ENCODE data around the gene KL.

KL gene

DNA sequence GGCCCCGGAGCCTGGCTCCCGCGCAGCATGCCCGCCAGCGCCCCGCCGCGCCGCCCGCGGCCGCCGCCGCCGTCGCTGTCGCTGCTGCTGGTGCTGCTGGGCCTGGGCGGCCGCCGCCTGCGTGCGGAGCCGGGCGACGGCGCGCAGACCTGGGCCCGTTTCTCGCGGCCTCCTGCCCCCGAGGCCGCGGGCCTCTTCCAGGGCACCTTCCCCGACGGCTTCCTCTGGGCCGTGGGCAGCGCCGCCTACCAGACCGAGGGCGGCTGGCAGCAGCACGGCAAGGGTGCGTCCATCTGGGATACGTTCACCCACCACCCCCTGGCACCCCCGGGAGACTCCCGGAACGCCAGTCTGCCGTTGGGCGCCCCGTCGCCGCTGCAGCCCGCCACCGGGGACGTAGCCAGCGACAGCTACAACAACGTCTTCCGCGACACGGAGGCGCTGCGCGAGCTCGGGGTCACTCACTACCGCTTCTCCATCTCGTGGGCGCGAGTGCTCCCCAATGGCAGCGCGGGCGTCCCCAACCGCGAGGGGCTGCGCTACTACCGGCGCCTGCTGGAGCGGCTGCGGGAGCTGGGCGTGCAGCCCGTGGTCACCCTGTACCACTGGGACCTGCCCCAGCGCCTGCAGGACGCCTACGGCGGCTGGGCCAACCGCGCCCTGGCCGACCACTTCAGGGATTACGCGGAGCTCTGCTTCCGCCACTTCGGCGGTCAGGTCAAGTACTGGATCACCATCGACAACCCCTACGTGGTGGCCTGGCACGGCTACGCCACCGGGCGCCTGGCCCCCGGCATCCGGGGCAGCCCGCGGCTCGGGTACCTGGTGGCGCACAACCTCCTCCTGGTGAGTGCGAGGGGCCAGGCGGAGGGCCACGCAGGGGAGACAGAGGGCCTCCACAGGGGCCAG, at the start of gene KL:
TSS of gene KL (plus strand) at position 10 of the 909 bp plus-strand sequence. CDS start at position 28, 18 bp downstream.
- no peak for TF ChIP-seq CEBPB (IDR thresholded peaks at IDR 0.05)
- no peak for TF ChIP-seq NFIC (IDR thresholded peaks at IDR 0.05)
- no peak for TF ChIP-seq TAF1 (IDR thresholded peaks at IDR 0.05; ENCODE audit: low read depth)
- no peak for TF ChIP-seq CREB1 (IDR thresholded peaks at IDR 0.05; ENCODE audit: low read depth)
- TF ChIP-seq EGR1 (IDR thresholded peaks at IDR 0.05) = no peak
- TF ChIP-seq, protein P1, sequence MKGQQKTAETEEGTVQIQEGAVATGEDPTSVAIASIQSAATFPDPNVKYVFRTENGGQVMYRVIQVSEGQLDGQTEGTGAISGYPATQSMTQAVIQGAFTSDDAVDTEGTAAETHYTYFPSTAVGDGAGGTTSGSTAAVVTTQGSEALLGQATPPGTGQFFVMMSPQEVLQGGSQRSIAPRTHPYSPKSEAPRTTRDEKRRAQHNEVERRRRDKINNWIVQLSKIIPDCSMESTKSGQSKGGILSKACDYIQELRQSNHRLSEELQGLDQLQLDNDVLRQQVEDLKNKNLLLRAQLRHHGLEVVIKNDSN (IDR thresholded peaks at IDR 0.05) = no peak
- no peak for TF ChIP-seq TCF12 (IDR thresholded peaks at IDR 0.05; ENCODE audit: low read depth)
- TF ChIP-seq TEAD4 (IDR thresholded peaks at IDR 0.05) = no peak
- no peak for TF ChIP-seq FOXM1 (IDR thresholded peaks at IDR 0.05; ENCODE audit: borderline replicate concordance, low read depth)
- TF ChIP-seq YY1 (IDR thresholded peaks at IDR 0.05; ENCODE audit: low read depth) = no peak
- no peak for TF ChIP-seq RAD21 (IDR thresholded peaks at IDR 0.05; ENCODE audit: low read depth)
- TF ChIP-seq, protein P2, sequence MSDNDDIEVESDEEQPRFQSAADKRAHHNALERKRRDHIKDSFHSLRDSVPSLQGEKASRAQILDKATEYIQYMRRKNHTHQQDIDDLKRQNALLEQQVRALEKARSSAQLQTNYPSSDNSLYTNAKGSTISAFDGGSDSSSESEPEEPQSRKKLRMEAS (IDR thresholded peaks at IDR 0.05) = no peak
- TF ChIP-seq EP300 (IDR thresholded peaks at IDR 0.05; ENCODE audit: borderline replicate concordance) = no peak
- TF ChIP-seq, protein P3, sequence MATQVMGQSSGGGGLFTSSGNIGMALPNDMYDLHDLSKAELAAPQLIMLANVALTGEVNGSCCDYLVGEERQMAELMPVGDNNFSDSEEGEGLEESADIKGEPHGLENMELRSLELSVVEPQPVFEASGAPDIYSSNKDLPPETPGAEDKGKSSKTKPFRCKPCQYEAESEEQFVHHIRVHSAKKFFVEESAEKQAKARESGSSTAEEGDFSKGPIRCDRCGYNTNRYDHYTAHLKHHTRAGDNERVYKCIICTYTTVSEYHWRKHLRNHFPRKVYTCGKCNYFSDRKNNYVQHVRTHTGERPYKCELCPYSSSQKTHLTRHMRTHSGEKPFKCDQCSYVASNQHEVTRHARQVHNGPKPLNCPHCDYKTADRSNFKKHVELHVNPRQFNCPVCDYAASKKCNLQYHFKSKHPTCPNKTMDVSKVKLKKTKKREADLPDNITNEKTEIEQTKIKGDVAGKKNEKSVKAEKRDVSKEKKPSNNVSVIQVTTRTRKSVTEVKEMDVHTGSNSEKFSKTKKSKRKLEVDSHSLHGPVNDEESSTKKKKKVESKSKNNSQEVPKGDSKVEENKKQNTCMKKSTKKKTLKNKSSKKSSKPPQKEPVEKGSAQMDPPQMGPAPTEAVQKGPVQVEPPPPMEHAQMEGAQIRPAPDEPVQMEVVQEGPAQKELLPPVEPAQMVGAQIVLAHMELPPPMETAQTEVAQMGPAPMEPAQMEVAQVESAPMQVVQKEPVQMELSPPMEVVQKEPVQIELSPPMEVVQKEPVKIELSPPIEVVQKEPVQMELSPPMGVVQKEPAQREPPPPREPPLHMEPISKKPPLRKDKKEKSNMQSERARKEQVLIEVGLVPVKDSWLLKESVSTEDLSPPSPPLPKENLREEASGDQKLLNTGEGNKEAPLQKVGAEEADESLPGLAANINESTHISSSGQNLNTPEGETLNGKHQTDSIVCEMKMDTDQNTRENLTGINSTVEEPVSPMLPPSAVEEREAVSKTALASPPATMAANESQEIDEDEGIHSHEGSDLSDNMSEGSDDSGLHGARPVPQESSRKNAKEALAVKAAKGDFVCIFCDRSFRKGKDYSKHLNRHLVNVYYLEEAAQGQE (IDR thresholded peaks at IDR 0.05; ENCODE audit: low read depth) = no peak
- TF ChIP-seq ZBTB7A (IDR thresholded peaks at IDR 0.05; ENCODE audit: low read depth) = no peak

DNA sequence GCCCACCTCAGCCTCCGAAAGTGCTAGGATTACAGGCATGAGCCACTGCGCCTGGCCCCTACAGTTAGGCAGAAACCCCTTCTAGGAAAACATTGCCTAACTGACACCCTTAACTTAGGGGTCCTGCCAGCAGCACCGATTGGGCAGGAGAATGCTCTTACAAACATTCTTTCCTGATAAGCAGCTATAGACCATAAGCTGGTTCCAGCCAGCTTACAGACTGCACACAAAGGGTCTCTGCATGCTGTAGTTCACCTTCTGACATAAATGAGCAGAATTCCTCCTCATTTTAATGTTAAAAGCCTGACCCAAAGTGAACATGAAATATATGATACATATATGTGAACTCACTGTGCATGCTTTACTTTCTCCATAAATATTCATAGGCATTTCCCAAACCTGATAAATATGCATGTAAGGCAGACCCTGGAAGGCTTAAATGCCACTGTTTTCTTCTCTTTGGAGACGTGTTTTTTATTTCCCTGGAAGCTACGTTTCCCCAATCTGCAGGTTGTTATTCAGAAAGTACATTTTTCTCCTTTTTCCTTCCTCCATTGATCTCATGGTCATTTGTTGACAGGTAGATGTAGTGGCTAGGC, 48.5 kb upstream of the KL start:
- TF ChIP-seq, protein P1 (IDR thresholded peaks at IDR 0.05) = no peak
- TF ChIP-seq RAD21 (IDR thresholded peaks at IDR 0.05; ENCODE audit: low read depth) = no peak
- TF ChIP-seq ZBTB7A (IDR thresholded peaks at IDR 0.05; ENCODE audit: low read depth) = no peak
- no peak for TF ChIP-seq NFIC (IDR thresholded peaks at IDR 0.05)
- no peak for TF ChIP-seq CEBPB (IDR thresholded peaks at IDR 0.05)
- TF ChIP-seq TAF1 (IDR thresholded peaks at IDR 0.05; ENCODE audit: low read depth) = no peak
- TF ChIP-seq, protein P2 (IDR thresholded peaks at IDR 0.05) = no peak
- TF ChIP-seq EP300 (IDR thresholded peaks at IDR 0.05; ENCODE audit: borderline replicate concordance) = no peak
- TF ChIP-seq, protein P3 (IDR thresholded peaks at IDR 0.05; ENCODE audit: low read depth) = no peak
- TF ChIP-seq YY1 (IDR thresholded peaks at IDR 0.05; ENCODE audit: low read depth) = no peak
- no peak for TF ChIP-seq TCF12 (IDR thresholded peaks at IDR 0.05; ENCODE audit: low read depth)
- TF ChIP-seq TEAD4 (IDR thresholded peaks at IDR 0.05) = no peak
- no peak for TF ChIP-seq FOXM1 (IDR thresholded peaks at IDR 0.05; ENCODE audit: borderline replicate concordance, low read depth)
- TF ChIP-seq CREB1 (IDR thresholded peaks at IDR 0.05; ENCODE audit: low read depth) = no peak
- TF ChIP-seq EGR1 (IDR thresholded peaks at IDR 0.05) = no peak

DNA sequence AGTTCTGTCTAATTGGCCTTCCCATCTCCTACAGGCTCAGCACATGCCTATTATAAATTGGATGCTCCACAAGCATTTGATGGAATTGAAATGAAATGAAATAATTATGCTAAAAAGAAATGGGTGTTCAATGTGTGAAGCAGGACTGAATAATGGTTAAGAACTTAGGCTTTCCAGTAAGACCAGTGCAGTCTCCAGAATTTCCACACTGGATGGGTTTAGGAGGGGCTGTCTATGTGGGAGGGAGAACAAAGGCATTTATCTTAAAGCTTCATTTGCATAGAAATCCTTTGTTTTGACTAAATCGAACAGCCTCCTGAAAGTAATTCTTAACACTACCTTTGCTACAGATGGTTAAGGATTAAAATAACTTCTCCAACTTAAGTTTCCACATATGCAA, 47.9 kb upstream of the KL start:
- no peak for TF ChIP-seq ZBTB7A (IDR thresholded peaks at IDR 0.05; ENCODE audit: low read depth)
- no peak for TF ChIP-seq EP300 (IDR thresholded peaks at IDR 0.05; ENCODE audit: borderline replicate concordance)
- no peak for TF ChIP-seq YY1 (IDR thresholded peaks at IDR 0.05; ENCODE audit: low read depth)
- TF ChIP-seq TCF12 (IDR thresholded peaks at IDR 0.05; ENCODE audit: low read depth) = no peak
- TF ChIP-seq CEBPB (IDR thresholded peaks at IDR 0.05) = no peak
- TF ChIP-seq, protein P3 (IDR thresholded peaks at IDR 0.05; ENCODE audit: low read depth) = no peak
- TF ChIP-seq FOXM1 (IDR thresholded peaks at IDR 0.05; ENCODE audit: borderline replicate concordance, low read depth) = no peak

All from Ishikawa (cell line).